PFSK-1 (cell line): ENCODE measurements around the gene KATNIP.

Source experiments
- POLR2AphosphoS5 ChIP-seq: IDR thresholded peaks from 2 replicates; pipeline ENCODE4 v1.6.1; 2012; ENCODE audit warnings: low read depth, mild to moderate bottlenecking, control low read depth, low read length, moderate library complexity
- SIN3A ChIP-seq: IDR thresholded peaks from 2 replicates; pipeline ENCODE4 v1.6.1; 2012; ENCODE audit warnings: mild to moderate bottlenecking, low read length, moderate library complexity, borderline replicate concordance; ENCODE audit not compliant: insufficient read depth
- TAF1 ChIP-seq: IDR thresholded peaks from 2 replicates; pipeline ENCODE4 v1.6.1; 2012; ENCODE audit warnings: low read length, control low read depth, borderline replicate concordance; ENCODE audit not compliant: insufficient read depth
- TF ChIP-seq, protein P1 (sequence below), 2 experiments: IDR thresholded peaks; 2 replicates each; pipeline versions ENCODE4 v1.6.1 to v1.8.0; 2011 to 2012; ENCODE audit warnings: low read depth in 2 of 2, low read length in 2 of 2, control low read depth in 1 of 2, inconsistent platforms in 1 of 2, mild to moderate bottlenecking in 1 of 2, moderate library complexity in 1 of 2; ENCODE audit not compliant: insufficient read depth in 1 of 2

GRCh38 chr16:27522173-27522707, 27.7 kb upstream of the KATNIP start:
- TF ChIP-seq SIN3A (no peak), TAF1 (no peak), POLR2AphosphoS5 (no peak)
- TF ChIP-seq, protein P1, sequence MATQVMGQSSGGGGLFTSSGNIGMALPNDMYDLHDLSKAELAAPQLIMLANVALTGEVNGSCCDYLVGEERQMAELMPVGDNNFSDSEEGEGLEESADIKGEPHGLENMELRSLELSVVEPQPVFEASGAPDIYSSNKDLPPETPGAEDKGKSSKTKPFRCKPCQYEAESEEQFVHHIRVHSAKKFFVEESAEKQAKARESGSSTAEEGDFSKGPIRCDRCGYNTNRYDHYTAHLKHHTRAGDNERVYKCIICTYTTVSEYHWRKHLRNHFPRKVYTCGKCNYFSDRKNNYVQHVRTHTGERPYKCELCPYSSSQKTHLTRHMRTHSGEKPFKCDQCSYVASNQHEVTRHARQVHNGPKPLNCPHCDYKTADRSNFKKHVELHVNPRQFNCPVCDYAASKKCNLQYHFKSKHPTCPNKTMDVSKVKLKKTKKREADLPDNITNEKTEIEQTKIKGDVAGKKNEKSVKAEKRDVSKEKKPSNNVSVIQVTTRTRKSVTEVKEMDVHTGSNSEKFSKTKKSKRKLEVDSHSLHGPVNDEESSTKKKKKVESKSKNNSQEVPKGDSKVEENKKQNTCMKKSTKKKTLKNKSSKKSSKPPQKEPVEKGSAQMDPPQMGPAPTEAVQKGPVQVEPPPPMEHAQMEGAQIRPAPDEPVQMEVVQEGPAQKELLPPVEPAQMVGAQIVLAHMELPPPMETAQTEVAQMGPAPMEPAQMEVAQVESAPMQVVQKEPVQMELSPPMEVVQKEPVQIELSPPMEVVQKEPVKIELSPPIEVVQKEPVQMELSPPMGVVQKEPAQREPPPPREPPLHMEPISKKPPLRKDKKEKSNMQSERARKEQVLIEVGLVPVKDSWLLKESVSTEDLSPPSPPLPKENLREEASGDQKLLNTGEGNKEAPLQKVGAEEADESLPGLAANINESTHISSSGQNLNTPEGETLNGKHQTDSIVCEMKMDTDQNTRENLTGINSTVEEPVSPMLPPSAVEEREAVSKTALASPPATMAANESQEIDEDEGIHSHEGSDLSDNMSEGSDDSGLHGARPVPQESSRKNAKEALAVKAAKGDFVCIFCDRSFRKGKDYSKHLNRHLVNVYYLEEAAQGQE (IDR thresholded peaks at IDR 0.05; ENCODE audit: insufficient read depth in 1 of 2, low read depth in 2 of 2, low read length in 2 of 2) = no peak
